GM12865 (cell line): ENCODE results near the gene CLSTN1.
"Not testable (repeated sequence)": the region's sequence is repeated elsewhere in the genome, so short reads cannot be mapped to it uniquely, and the experiment has no call there.

Source experiments
- DNase-seq: peaks from one replicate; pipeline ENCODE4 v3.0.0; 2010; ENCODE audit warnings: low read depth
- H3K4me3 ChIP-seq: 2 replicates; pipeline ENCODE4 v1.5.1; 2011; ENCODE audit warnings: mild to moderate bottlenecking, low read depth, low read length, control low read depth
- CTCF ChIP-seq: IDR thresholded peaks from 2 replicates; pipeline ENCODE4 v1.5.1; 2011; ENCODE audit warnings: low read length, control low read depth, low read depth, inconsistent platforms; ENCODE audit not compliant: insufficient read depth; ENCODE audit errors: missing control alignments

The CLSTN1 gene

GRCh38 chr1:9753121-9753531, 70.6 kb downstream of the CLSTN1 start:
- no peak overlapping the region for H3K4me3 ChIP-seq
- no peak for TF ChIP-seq CTCF
- no peak for DNase-seq

- no peak for TF ChIP-seq CTCF
Observed at GRCh38 chr1:9751971-9752370, 71.8 kb downstream of the CLSTN1 start.

GRCh38 chr1:9749361-9749760, 74.4 kb downstream of the CLSTN1 start:
- no peak for TF ChIP-seq CTCF
- no peak overlapping the region for H3K4me3 ChIP-seq
- DNase-seq: no peak

More at GRCh38 chr1:9751971-9752370, 71.8 kb downstream of the CLSTN1 start:
- H3K4me3 ChIP-seq: no peak overlapping the region
- DNase-seq: no peak

- H3K4me3 ChIP-seq, DNase-seq: not testable (repeated sequence)
Observed at GRCh38 chr1:9748391-9748790, 75.4 kb downstream of the CLSTN1 start.

- no peak overlapping the region for H3K4me3 ChIP-seq
- no peak for TF ChIP-seq CTCF
Observed at GRCh38 chr1:9746651-9747050, 77.1 kb downstream of the CLSTN1 start.

GRCh38 chr1:9746211-9746610, 77.6 kb downstream of the CLSTN1 start:
- no peak overlapping the region for H3K4me3 ChIP-seq
- no peak for TF ChIP-seq CTCF
- DNase-seq: no peak

More at GRCh38 chr1:9746651-9747050, 77.1 kb downstream of the CLSTN1 start:
- no peak for DNase-seq

- no peak for TF ChIP-seq CTCF
- DNase-seq: no peak
- no peak overlapping the region for H3K4me3 ChIP-seq
Observed at GRCh38 chr1:9744106-9744799, 79.5 kb downstream of the CLSTN1 start.

GRCh38 chr1:9737671-9738070, 86.1 kb downstream of the CLSTN1 start:
- no peak overlapping the region for H3K4me3 ChIP-seq
- TF ChIP-seq CTCF: no peak
- no peak for DNase-seq
